H1 (cell line): ENCODE measurements around the gene LIN37. TPM values are rescaled to one million over a fixed set of nuclear protein-coding genes. Genes with fewer than 3 reads are reported as not detected.

Experiments
- CTCF ChIA-PET: fragments of 300-600 bp; sonication (Branson Sonifier 250); formaldehyde crosslinking; loops from one replicate; lab custom pipeline; 2021; ENCODE audit not compliant: partially characterized antibody; lab: Charles Lee
- POLR2A ChIA-PET: fragments of 300-600 bp; sonication (Branson Sonifier 250); formaldehyde crosslinking; loops from one replicate; lab custom pipeline; 2021; ENCODE audit warnings: inconsistent platforms; ENCODE audit not compliant: partially characterized antibody; lab: Charles Lee
- DNase-seq, 2 experiments: peaks; one replicate each; pipeline versions ENCODE4 v3.0.0 to v3.0.0-alpha.2; 2010 to 2022; ENCODE audit warnings: low spot score in 2 of 2, low read depth in 1 of 2, mixed read lengths in 1 of 2
- FAIRE-seq: peaks from 2 replicates; lab custom pipeline; 2011; peaks lifted over from hg19 to GRCh38; lab: Jason Lieb, UNC
- H2AFZ ChIP-seq: 2 replicates; pipeline ENCODE4 v1.8.1; 2012; ENCODE audit warnings: low read length, inconsistent platforms
- H2AK5ac ChIP-seq: 2 replicates; pipeline ENCODE4 v1.6.1; 2013; ENCODE audit warnings: low read depth, low read length
- H2BK120ac ChIP-seq: replicated peaks from 2 replicates; pipeline ENCODE3; 2013; ENCODE audit warnings: low read depth, low read length, inconsistent platforms
- H2BK12ac ChIP-seq: 2 replicates; pipeline ENCODE4 v1.6.1; 2013; ENCODE audit warnings: low read depth, low read length
- H2BK15ac ChIP-seq: 2 replicates; pipeline ENCODE4 v1.6.1; 2013; ENCODE audit warnings: low read length
- H2BK20ac ChIP-seq: 2 replicates; pipeline ENCODE4 v1.6.1; 2013; ENCODE audit warnings: low read length
- H2BK5ac ChIP-seq: 2 replicates; pipeline ENCODE4 v1.6.1; 2013; ENCODE audit warnings: low read depth, low read length
- H3K14ac ChIP-seq: 2 replicates; pipeline ENCODE4 v1.6.1; 2013; ENCODE audit warnings: inconsistent platforms; ENCODE audit not compliant: insufficient read length
- H3K18ac ChIP-seq: 2 replicates; pipeline ENCODE4 v1.6.1; 2013; ENCODE audit warnings: low read length; ENCODE audit errors: extremely low read depth
- H3K23ac ChIP-seq: 2 replicates; pipeline ENCODE4 v1.6.1; 2013; ENCODE audit warnings: inconsistent platforms; ENCODE audit not compliant: insufficient read length
- H3K23me2 ChIP-seq: 2 replicates; pipeline ENCODE4 v1.6.1; 2013; ENCODE audit warnings: low read depth, low read length
- H3K27ac ChIP-seq: 2 replicates; pipeline ENCODE4 v1.6.1; 2011; ENCODE audit warnings: low read depth, low read length, inconsistent platforms
- H3K27me3 ChIP-seq, 4 experiments: replicated peaks in 1 of 4; 1 replicate in 1 of 4; 2 replicates in 3 of 4; pipeline versions ENCODE4 v1.6.1 to v1.8.1; 2011 to 2013; ENCODE audit warnings: low read length in 3 of 4, mild to moderate bottlenecking in 3 of 4, inconsistent platforms in 2 of 4, mixed read lengths in 2 of 4, moderate library complexity in 1 of 4; ENCODE audit not compliant: control insufficient read depth in 3 of 4, insufficient read depth in 3 of 4; ENCODE audit errors: extremely low read depth in 1 of 4
- H3K36me3 ChIP-seq, 4 experiments: 2 replicates each; pipeline versions ENCODE4 v1.6.1 to v1.8.1; 2011 to 2013; ENCODE audit warnings: mild to moderate bottlenecking in 4 of 4, low read length in 3 of 4, moderate library complexity in 2 of 4, control low read depth in 1 of 4, inconsistent platforms in 1 of 4; ENCODE audit not compliant: insufficient read depth in 4 of 4, control insufficient read depth in 2 of 4
- H3K4ac ChIP-seq: replicated peaks from 2 replicates; pipeline ENCODE3; 2013; ENCODE audit warnings: low read length, low read depth, mixed read lengths, inconsistent platforms; ENCODE audit not compliant: insufficient read length
- H3K4me1 ChIP-seq, 4 experiments: replicated peaks in 1 of 4; 1 replicate in 1 of 4; 2 replicates in 3 of 4; pipeline versions ENCODE4 v1.6.1 to v1.8.1; 2011 to 2013; ENCODE audit warnings: low read length in 3 of 4, inconsistent platforms in 2 of 4, mixed read lengths in 1 of 4; ENCODE audit not compliant: insufficient read depth in 4 of 4, control insufficient read depth in 3 of 4
- H3K4me2 ChIP-seq, 2 experiments: 2 replicates each; pipeline versions ENCODE4 v1.6.1 to v1.8.1; 2011 to 2013; ENCODE audit warnings: low read depth in 2 of 2, low read length in 2 of 2, control low read depth in 1 of 2, inconsistent platforms in 1 of 2, mild to moderate bottlenecking in 1 of 2; ENCODE audit not compliant: insufficient read depth in 1 of 2
- H3K4me3 ChIP-seq, 4 experiments: fragments of 200-600, 300-600 bp in 1 of 4; sonication (generic), shearing (Covaris generic), sonication (Bioruptor Twin) in 1 of 4; 2 replicates each; pipeline versions ENCODE4 v1.5.1 to v1.8.1; 2011 to 2016; ENCODE audit warnings: low read length in 4 of 4, low read depth in 3 of 4, control low read depth in 2 of 4, inconsistent platforms in 2 of 4, mild to moderate bottlenecking in 2 of 4, mixed read lengths in 1 of 4, moderate library complexity in 1 of 4; ENCODE audit not compliant: insufficient read depth in 2 of 4; ENCODE audit errors: extremely low read depth in 1 of 4
- H3K56ac ChIP-seq: replicated peaks from 2 replicates; pipeline ENCODE3; 2013; ENCODE audit warnings: low read depth, mild to moderate bottlenecking, mixed read lengths, low read length, inconsistent platforms; ENCODE audit not compliant: insufficient read length
- H3K79me1 ChIP-seq: 2 replicates; pipeline ENCODE4 v1.6.1; 2013; ENCODE audit warnings: low read depth, low read length, control low read depth
- H3K79me2 ChIP-seq, 2 experiments: 2 replicates each; pipeline versions ENCODE4 v1.6.1 to v1.8.1; 2012 to 2013; ENCODE audit warnings: low read length in 2 of 2, mild to moderate bottlenecking in 2 of 2, inconsistent platforms in 1 of 2; ENCODE audit not compliant: insufficient read depth in 2 of 2, control insufficient read depth in 1 of 2
- H3K9ac ChIP-seq, 4 experiments: replicated peaks in 1 of 4; 1 replicate in 1 of 4; 2 replicates in 3 of 4; pipeline versions ENCODE4 v1.6.1 to v1.8.1; 2011 to 2013; ENCODE audit warnings: low read depth in 3 of 4, low read length in 3 of 4, control low read depth in 2 of 4, mild to moderate bottlenecking in 2 of 4, moderate library complexity in 2 of 4, inconsistent platforms in 1 of 4; ENCODE audit errors: extremely low read depth in 1 of 4
- H3K9me3 ChIP-seq, 2 experiments: 2 replicates each; pipeline versions ENCODE4 v1.6.1 to v1.8.1; 2012 to 2013; ENCODE audit warnings: mild to moderate bottlenecking in 2 of 2, moderate library complexity in 2 of 2, control low read depth in 1 of 2, inconsistent platforms in 1 of 2, low read depth in 1 of 2, low read length in 1 of 2, mixed read lengths in 1 of 2; ENCODE audit not compliant: insufficient read depth in 2 of 2
- H4K20me1 ChIP-seq, 2 experiments: replicated peaks in 1 of 2; 2 replicates each; pipeline versions ENCODE3 to v1.8.1; 2011 to 2013; ENCODE audit warnings: inconsistent platforms in 2 of 2, low read length in 2 of 2, mild to moderate bottlenecking in 1 of 2; ENCODE audit not compliant: insufficient read depth in 2 of 2, control insufficient read depth in 1 of 2
- H4K5ac ChIP-seq: 2 replicates; pipeline ENCODE4 v1.6.1; 2013; ENCODE audit warnings: low read length, low read depth, mixed read lengths, inconsistent platforms; ENCODE audit not compliant: insufficient read length
- H4K8ac ChIP-seq: 2 replicates; pipeline ENCODE4 v1.8.0; 2013; ENCODE audit warnings: mild to moderate bottlenecking, moderate library complexity, low read length, inconsistent platforms; ENCODE audit not compliant: insufficient read depth; ENCODE audit errors: extremely low read depth
- H4K91ac ChIP-seq: replicated peaks from 2 replicates; pipeline ENCODE3; 2013; ENCODE audit warnings: low read length, mixed read lengths, inconsistent platforms; ENCODE audit not compliant: insufficient read length
- CBX8 ChIP-seq: fragments of 300-800, 300-1000 bp; sonication (generic); IDR thresholded peaks from 2 replicates; pipeline ENCODE4 v1.7.1; 2016; ENCODE audit warnings: low read depth, low read length, borderline replicate concordance
- CTCF ChIP-seq, 3 experiments: IDR thresholded peaks; 1 replicate in 2 of 3; 2 replicates in 1 of 3; pipeline versions ENCODE4 v1.5.1 to v1.6.1; 2011; ENCODE audit warnings: low read length in 3 of 3, mild to moderate bottlenecking in 3 of 3, inconsistent platforms in 2 of 3, low read depth in 1 of 3, moderate library complexity in 1 of 3; ENCODE audit not compliant: insufficient read depth in 1 of 3; ENCODE audit errors: control extremely low read depth in 1 of 3
- GABPA ChIP-seq: IDR thresholded peaks from 2 replicates; pipeline ENCODE4 v1.6.1; 2011; ENCODE audit warnings: mild to moderate bottlenecking, low read length, moderate library complexity, borderline replicate concordance; ENCODE audit not compliant: insufficient read depth
- KDM1A ChIP-seq: fragments of 200-600, 300-600 bp; sonication (generic); IDR thresholded peaks from 2 replicates; pipeline ENCODE4 v1.7.1; 2016; ENCODE audit warnings: mild to moderate bottlenecking, low read length, borderline replicate concordance
- MAFK ChIP-seq: IDR thresholded peaks from 2 replicates; pipeline ENCODE4 v1.6.1; 2012; ENCODE audit warnings: low read depth, mild to moderate bottlenecking, improper control_type of control experiment, low read length
- RXRA ChIP-seq: IDR thresholded peaks from 2 replicates; pipeline ENCODE4 v1.6.1; 2011; ENCODE audit warnings: low read depth, mild to moderate bottlenecking, low read length, moderate library complexity; ENCODE audit not compliant: insufficient read depth
- SUZ12 ChIP-seq: fragments of 200-600 bp; sonication (generic); IDR thresholded peaks from 2 replicates; pipeline ENCODE4 v1.6.1; 2012; ENCODE audit warnings: mild to moderate bottlenecking, inconsistent platforms, low read length, moderate library complexity, mixed read lengths
- WGBS, 2 experiments: shearing (Covaris generic) in 1 of 2; methylation state at CpG; one replicate each; pipeline versions ENCODE4 v1.1.6 to v1.1.7; 2013 to 2015; ENCODE audit warnings: low lambda C conversion rate in 2 of 2, mixed read lengths in 2 of 2, inconsistent platforms in 1 of 2, low coverage in 1 of 2, missing lambda C conversion rate in 1 of 2; ENCODE audit not compliant: insufficient replicate concordance in 2 of 2, insufficient coverage in 1 of 2, insufficient read length in 1 of 2; ENCODE audit errors: extremely low coverage in 1 of 2, missing lambda C conversion rate in 1 of 2; 5-methylcytosine and 5-hydroxymethylcytosine counted together
- polyA plus RNA-seq, 7 experiments: library from polyadenylated mRNA; depleted of rRNA in 3 of 7; stranded (reverse) in 5 of 7; unstranded in 2 of 7; fragments of >200 nt in 5 of 7; fragments of 200-250 nt in 2 of 7; gene quantifications; 1 replicate in 5 of 7; 2 replicates in 1 of 7; 4 replicates in 1 of 7; pipeline versions ENCODE4 v1.2.1 to v1.2.3, GENCODE V29; 2011 to 2013; ENCODE audit warnings: missing spikeins in 2 of 7, mixed read lengths in 2 of 7
- total RNA-seq: library from RNA; stranded (reverse); fragmentation: NEBNext Ultra II Directional; extraction: Animal tissue kit (Norgen Biotek cat#: 25700); gene quantifications from 2 replicates; pipeline ENCODE4 v1.2.1, GENCODE V29; 2021

LIN37 gene
- total and polyA plus RNA-seq, 2 of the 8 experiments (the other 6 are each of a cell fraction or from before 2014, with no cell fraction given) = 3.8 to 9.8 TPM

GRCh38 chr19:35783469-35784434 lies 35.4 kb downstream of the LIN37 start:
- no peak overlapping the region for H3K9ac ChIP-seq
- POLR2A ChIA-PET = interaction anchor here (0.9 to 1.8 kb wide), 6 partner anchors 7 to 53 kb away, joined by 3 to 7 read pairs (median 4); partner anchors contain the start of genes PSENEN and U2AF1L4
- TF ChIP-seq GABPA (0 out of 2 replicates have a peak, but pooled peaks have one; percentile 10), KDM1A (no peak), MAFK (no peak), CBX8 (no peak), SUZ12 (no peak), RXRA (no peak), CTCF (IDR thresholded peaks at IDR 0.05; ENCODE audit: control extremely low read depth in 1 of 3, insufficient read depth in 1 of 3, low read depth in 1 of 3, low read length in 3 of 3) (peak; percentile 60 to 67 (median 64))

More at GRCh38 chr19:35783469-35784434, 35.4 kb downstream of the LIN37 start:
- Histone ChIP-seq H3K23me2 (peaks cover 11% of the 10 kb centered on the region), H4K5ac (peak overlapping the region; percentile 40), H3K18ac (peak overlapping the region; percentile 87), H2BK12ac (peak overlapping the region; percentile 84; the same call in 1 of the 2 replicates), H3K79me2 (no peaks in the 10 kb centered on the region), H2AFZ (no peak overlapping the region), H4K20me1 (peaks cover 0 to 12% of the 10 kb centered on the region in 2 experiments), H3K4me2 (peak overlapping the region; percentile 67 to 85), H2BK20ac (no peak overlapping the region), H3K4ac (peak overlapping the region; percentile 69), H3K4me3 (peak overlapping the region in 2 of 4 experiments; percentile 42 to 72; a peak in 5 of 8 replicates), H3K9me3 (no peaks in the 10 kb centered on the region), H2BK120ac (no peak overlapping the region), H3K14ac (no peak overlapping the region), H3K27me3 (no peaks in the 10 kb centered on the region; a peak in 1 of 7 replicates), H4K91ac (peak overlapping the region; percentile 74), H3K79me1 (no peaks in the 10 kb centered on the region), H2BK5ac (0 out of 2 replicates have a peak overlapping the region, but pooled peaks have one; percentile 60), H2AK5ac (no peak overlapping the region), H3K23ac (no peak overlapping the region), H3K27ac (no peak overlapping the region), H3K36me3 (no peaks in the 10 kb centered on the region), H3K56ac (peak overlapping the region; percentile 82), H2BK15ac (0 out of 2 replicates have a peak overlapping the region, but pooled peaks have one; percentile 16), H4K8ac (peak overlapping the region; percentile 58; the same call in 1 of the 2 replicates), H3K4me1 (peaks cover 0 to 12% (median 4%) of the 10 kb centered on the region in 4 experiments; a peak in 6 of 7 replicates)
- 52% methylated on average over 21 of the region's 28 CpGs; no CpG with 5 or more reads in 1 of the 2 experiments for WGBS, 2 experiments
- FAIRE-seq = no peak
- no peak for DNase-seq
- CTCF ChIA-PET = interaction anchor here (0.8 to 1.6 kb wide), 16 partner anchors 17 to 157 kb away, joined by 3 to 7 read pairs (median 4); no protein-coding TSS in a partner anchor
